ENCODE results near the gene CALY.

- TF ChIP-seq CTCF (IDR thresholded peaks at IDR 0.05) (no peak), POLR2A (IDR thresholded peaks at IDR 0.05; ENCODE audit: low read length) (no peak), MAX (IDR thresholded peaks at IDR 0.05) (no peak), ESRRA (IDR thresholded peaks at IDR 0.05; ENCODE audit: borderline replicate concordance, low read length) (no peak), HOXA7 (CRISPR knock-in tag; IDR thresholded peaks at IDR 0.05) (no peak), JUN (IDR thresholded peaks at IDR 0.05) (no peak), NPAS2 (CRISPR knock-in tag; IDR thresholded peaks at IDR 0.05; ENCODE audit: borderline replicate concordance) (no peak), EP300 (IDR thresholded peaks at IDR 0.05) (no peak)
These were observed 15.0 kb upstream of the CALY start for GRCh38 chr10:133351408-133352318.
